Endodermal cell (in vitro differentiated cells): ENCODE data around the gene LAMA2. TPM values are rescaled to one million over a fixed set of nuclear protein-coding genes. Genes with fewer than 3 reads are reported as not detected.

Experiments
- DNase-seq: peaks from one replicate; pipeline ENCODE4 v3.0.0-alpha.2; 2017
- H3K27ac ChIP-seq: 2 replicates; pipeline ENCODE4 v1.5.1; 2013; ENCODE audit warnings: mild to moderate bottlenecking, low read depth, low read length, moderate library complexity
- H3K27me3 ChIP-seq: 2 replicates; pipeline ENCODE4 v1.6.1; 2013; ENCODE audit warnings: mild to moderate bottlenecking, low read length, moderate library complexity; ENCODE audit not compliant: insufficient read depth, control insufficient read depth, poor library complexity, severe bottlenecking
- H3K36me3 ChIP-seq: 2 replicates; pipeline ENCODE4 v1.7.0; 2013; ENCODE audit warnings: mild to moderate bottlenecking, low read length, moderate library complexity; ENCODE audit not compliant: control insufficient read depth, insufficient read depth
- H3K4me1 ChIP-seq: one replicate; pipeline ENCODE4 v1.7.0; 2013; ENCODE audit warnings: low read length; ENCODE audit not compliant: control insufficient read depth, insufficient read depth
- H3K4me3 ChIP-seq: 2 replicates; pipeline ENCODE4 v1.5.1; 2013; ENCODE audit warnings: mild to moderate bottlenecking, low read length, moderate library complexity
- H3K9ac ChIP-seq: 2 replicates; pipeline ENCODE4 v1.6.1; 2013; ENCODE audit warnings: mild to moderate bottlenecking, low read length, moderate library complexity; ENCODE audit not compliant: poor library complexity, severe bottlenecking; ENCODE audit errors: extremely low read depth
- H3K9me3 ChIP-seq: 2 replicates; pipeline ENCODE4 v1.6.1; 2013; ENCODE audit warnings: mild to moderate bottlenecking, low read length, moderate library complexity; ENCODE audit not compliant: control insufficient read depth
- H3K27ac Mint-ChIP-seq: 2 replicates; pipeline ENCODE4 v1.8.0; 2020; ENCODE audit warnings: mixed read lengths
- H3K27me3 Mint-ChIP-seq: 2 replicates; pipeline ENCODE4 v1.8.0; 2021; ENCODE audit warnings: mild to moderate bottlenecking, mixed read lengths; ENCODE audit not compliant: insufficient read depth
- H3K36me3 Mint-ChIP-seq: 2 replicates; pipeline ENCODE4 v1.8.0; 2020; ENCODE audit warnings: low read depth, mixed read lengths
- H3K4me1 Mint-ChIP-seq: 2 replicates; pipeline ENCODE4 v1.8.0; 2020; ENCODE audit warnings: mixed read lengths
- H3K4me3 Mint-ChIP-seq: 2 replicates; pipeline ENCODE4 v1.8.0; 2020; ENCODE audit warnings: mild to moderate bottlenecking, moderate library complexity, mixed read lengths
- H3K9me3 Mint-ChIP-seq: 2 replicates; pipeline ENCODE4 v1.8.0; 2020; ENCODE audit warnings: mild to moderate bottlenecking, mixed read lengths
- CTCF ChIP-seq: fragments of 200-600 bp; sonication (generic); conservative IDR thresholded peaks from 2 replicates; pipeline ENCODE4 v1.5.0; 2021; ENCODE audit warnings: antibody characterized with exemption, mild to moderate bottlenecking
- WGBS, 2 experiments: methylation state at CpG; one replicate each; pipeline versions ENCODE4 v1.1.5 to v1.1.7; 2013; ENCODE audit warnings: missing lambda C conversion rate in 2 of 2, mixed read lengths in 1 of 2; ENCODE audit not compliant: insufficient coverage in 1 of 2, insufficient read length in 1 of 2; 5-methylcytosine and 5-hydroxymethylcytosine counted together
- total RNA-seq, 2 donors: library from RNA; stranded (reverse); fragmentation: NEBNext Ultra II Directional in 1 of 2; extraction: Animal tissue kit (Norgen Biotek cat#: 25700) in 1 of 2; gene quantifications; 2 replicates in 1 of 2; 3 replicates in 1 of 2; pipeline ENCODE4 v1.2.1, GENCODE V29; 2021

LAMA2 gene
- total RNA-seq, 2 donors from 2014 or later = 2.3 to 4.1 TPM

- 93% methylated on average over 2 of the region's 2 CpGs; no CpG with 5 or more reads in 1 of the 2 experiments for WGBS, 2 experiments
Measured at GRCh38 chr6:128914051-128914450, 31.1 kb downstream of the LAMA2 start.

GRCh38 chr6:128918886-128919285 lies 35.9 kb downstream of the LAMA2 start:
- H3K4me1 Mint-ChIP-seq = peaks cover 13% of the 10 kb centered on the region
- no peak overlapping the region for H3K9ac ChIP-seq
- no peak for DNase-seq
- H3K4me1 ChIP-seq = no peaks in the 10 kb centered on the region
- no peaks in the 10 kb centered on the region for H3K36me3 Mint-ChIP-seq
- no peaks in the 10 kb centered on the region for H3K9me3 ChIP-seq
- H3K27me3 ChIP-seq = no peaks in the 10 kb centered on the region
- WGBS, 2 experiments = 93% methylated on average over 2 of the region's 2 CpGs; no CpG with 5 or more reads in 1 of the 2 experiments
- no peaks in the 10 kb centered on the region for H3K36me3 ChIP-seq
- H3K4me3 ChIP-seq = no peak overlapping the region
- no peak overlapping the region for H3K27ac Mint-ChIP-seq
- peaks cover 2% of the 10 kb centered on the region for H3K9me3 Mint-ChIP-seq
- no peaks in the 10 kb centered on the region for H3K27me3 Mint-ChIP-seq
- no peak for TF ChIP-seq CTCF
- H3K27ac ChIP-seq = no peak overlapping the region
- H3K4me3 Mint-ChIP-seq = no peak overlapping the region

More at GRCh38 chr6:128914051-128914450, 31.1 kb downstream of the LAMA2 start:
- Histone ChIP-seq H3K27ac (no peak overlapping the region), H3K27me3 (no peaks in the 10 kb centered on the region), H3K4me3 (no peak overlapping the region), H3K4me1 (no peaks in the 10 kb centered on the region), H3K36me3 (no peaks in the 10 kb centered on the region), H3K9me3 (no peaks in the 10 kb centered on the region), H3K9ac (no peak overlapping the region)
- Mint-ChIP-seq H3K27ac (no peak overlapping the region), H3K4me3 (no peak overlapping the region), H3K9me3 (peaks cover 13% of the 10 kb centered on the region), H3K36me3 (no peaks in the 10 kb centered on the region), H3K27me3 (no peaks in the 10 kb centered on the region), H3K4me1 (peaks cover 15% of the 10 kb centered on the region)
- no peak for TF ChIP-seq CTCF
- DNase-seq = no peak

DNA sequence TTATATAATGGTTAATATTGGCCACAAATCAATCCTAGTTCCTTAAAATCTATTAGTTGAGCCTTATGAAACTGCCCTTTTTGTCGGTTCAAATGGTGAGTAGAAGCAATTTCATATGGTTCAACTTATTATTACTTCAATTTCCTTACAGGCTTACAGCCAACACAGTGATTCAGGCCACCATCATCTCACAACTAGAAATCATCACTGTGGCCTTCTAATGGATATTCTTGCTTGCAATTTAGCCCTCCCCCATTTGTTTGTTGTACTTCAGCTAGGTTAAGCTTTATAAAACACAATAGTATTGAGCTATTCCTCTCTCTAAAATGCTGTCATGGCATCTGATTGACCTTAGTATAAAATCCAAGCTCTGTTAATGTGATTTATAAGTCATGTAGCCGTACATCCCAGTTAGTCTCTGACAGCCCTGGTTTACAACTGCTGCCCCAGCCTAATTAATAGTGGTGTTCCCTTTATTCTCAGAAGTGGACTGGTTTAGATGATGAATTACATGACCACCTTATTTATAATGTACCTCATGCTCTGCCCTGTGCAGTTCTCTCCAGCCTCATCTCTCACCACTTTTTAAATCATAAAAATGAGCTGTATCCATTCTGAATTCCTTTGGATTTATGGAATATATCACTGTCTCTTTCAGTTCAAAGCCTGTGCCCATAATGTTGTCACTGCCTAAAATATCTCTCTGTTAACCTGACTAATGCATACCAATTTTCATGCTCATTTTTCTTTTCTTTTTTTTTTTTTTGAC lies 36.7 kb downstream of the LAMA2 start:
- no peak for DNase-seq
- Mint-ChIP-seq H3K27ac (no peak overlapping the region), H3K4me3 (no peak overlapping the region), H3K9me3 (peaks cover 2% of the 10 kb centered on the region), H3K27me3 (no peaks in the 10 kb centered on the region), H3K4me1 (peaks cover 8% of the 10 kb centered on the region), H3K36me3 (no peaks in the 10 kb centered on the region)
- 95% methylated on average over 2 of the region's 2 CpGs; no CpG with 5 or more reads in 1 of the 2 experiments for whole genome bisulfite sequencing, 2 experiments
- no peaks in the 10 kb centered on the region for H3K36me3 ChIP-seq
- no peak overlapping the region for H3K9ac ChIP-seq
- no peaks in the 10 kb centered on the region for H3K4me1 ChIP-seq
- no peaks in the 10 kb centered on the region for H3K27me3 ChIP-seq
- TF ChIP-seq CTCF = no peak
- H3K4me3 ChIP-seq = no peak overlapping the region
- H3K27ac ChIP-seq = no peak overlapping the region
- H3K9me3 ChIP-seq = no peaks in the 10 kb centered on the region
